GM12878 (cell line): ENCODE data around the gene CD27. TPM values are rescaled to one million over a fixed set of nuclear protein-coding genes. Genes with fewer than 3 reads are reported as not detected.

Experiments used
- CREB1 ChIP-seq: IDR thresholded peaks from 2 replicates; pipeline ENCODE4 v1.6.1; 2012; ENCODE audit warnings: low read depth, mild to moderate bottlenecking, inconsistent platforms
- DPF2 ChIP-seq: fragments of 450-650 bp; IDR thresholded peaks from 2 replicates; pipeline ENCODE4 v1.6.1; 2017; ENCODE audit warnings: mild to moderate bottlenecking
- E2F8 ChIP-seq: fragments of 450-650 bp; IDR thresholded peaks from 2 replicates; pipeline ENCODE4 v1.6.1; 2018; ENCODE audit warnings: mild to moderate bottlenecking, low read depth, moderate library complexity; ENCODE audit not compliant: partially characterized antibody
- FOXK2 ChIP-seq: fragments of 450-650 bp; IDR thresholded peaks from 2 replicates; pipeline ENCODE4 v1.6.1; 2017; ENCODE audit warnings: mild to moderate bottlenecking, moderate library complexity
- MYB ChIP-seq: fragments of 150-350 bp; IDR thresholded peaks from 2 replicates; pipeline ENCODE4 v1.6.1; 2014; ENCODE audit warnings: mild to moderate bottlenecking, low read depth, low read length, borderline replicate concordance
- NFYA ChIP-seq: IDR thresholded peaks from 2 replicates; pipeline ENCODE4 v1.6.1; 2011; ENCODE audit warnings: low read depth, mild to moderate bottlenecking, low read length, improper control_type of control experiment, borderline replicate concordance
- POLR2AphosphoS2 ChIP-seq: IDR thresholded peaks from 2 replicates; pipeline ENCODE4 v1.6.1; 2011; ENCODE audit warnings: low read depth, mild to moderate bottlenecking, low read length, improper control_type of control experiment, moderate library complexity
- POU2F2 ChIP-seq: IDR thresholded peaks from 3 replicates; pipeline ENCODE4 v1.6.1; 2011; ENCODE audit warnings: low read depth, mild to moderate bottlenecking, low read length, borderline replicate concordance
- SMAD5 ChIP-seq: IDR thresholded peaks from 2 replicates; pipeline ENCODE4 v1.6.1; 2016; ENCODE audit warnings: antibody characterized with exemption, low read depth
- SP1 ChIP-seq: IDR thresholded peaks from one replicate; pipeline ENCODE4 v1.6.1; 2011; ENCODE audit warnings: low read depth, low read length
- STAT1 ChIP-seq: fragments of 450-650 bp; conservative IDR thresholded peaks from 2 replicates; pipeline ENCODE4 v1.6.1; 2014; ENCODE audit warnings: antibody characterized with exemption, mild to moderate bottlenecking
- SUPT20H ChIP-seq: IDR thresholded peaks from 2 replicates; pipeline ENCODE4 v1.6.1; 2011; ENCODE audit warnings: low read depth, mild to moderate bottlenecking, low read length, moderate library complexity, borderline replicate concordance; ENCODE audit not compliant: control insufficient read depth
- SUZ12 ChIP-seq: fragments of 200-600 bp; sonication (generic); IDR thresholded peaks from one replicate; pipeline ENCODE4 v1.6.1; 2018; ENCODE audit warnings: antibody characterized with exemption, mild to moderate bottlenecking; ENCODE audit not compliant: unreplicated experiment
- TBL1XR1 ChIP-seq: IDR thresholded peaks from 2 replicates; pipeline ENCODE4 v1.6.1; 2012; ENCODE audit warnings: low read depth, low read length, improper control_type of control experiment
- ZNF24 ChIP-seq: fragments of 450-650 bp; IDR thresholded peaks from 2 replicates; pipeline ENCODE4 v1.6.1; 2017; ENCODE audit warnings: antibody characterized with exemption, mild to moderate bottlenecking
- ZNF622 ChIP-seq: fragments of 450-650 bp; IDR thresholded peaks from 2 replicates; pipeline ENCODE4 v1.6.1; 2017; ENCODE audit warnings: mild to moderate bottlenecking, inconsistent platforms
- ZSCAN29 ChIP-seq: fragments of 450-650 bp; IDR thresholded peaks from 2 replicates; pipeline ENCODE4 v1.6.1; 2017; ENCODE audit warnings: mild to moderate bottlenecking, moderate library complexity
- ZZZ3 ChIP-seq: IDR thresholded peaks from 2 replicates; pipeline ENCODE4 v1.6.1; 2011; ENCODE audit warnings: low read depth; ENCODE audit not compliant: control insufficient read depth, insufficient read length
- polyA plus RNA-seq, 11 experiments: library from polyadenylated mRNA; depleted of rRNA in 4 of 11; unstranded in 6 of 11; stranded (reverse) in 5 of 11; fragments of >200 nt; fragmentation: Nextera tagmentation in 4 of 11; fragmentation: Illumina TruSeq in 1 of 11; extraction: Ambion mirVana in 4 of 11; extraction: Trizol in 1 of 11; gene quantifications; 1 replicate in 1 of 11; 2 replicates in 10 of 11; pipeline versions ENCODE4 v1.2.1 to v1.2.3, GENCODE V29; 2011 to 2016; ENCODE audit warnings: inconsistent platforms in 2 of 11, missing spikeins in 2 of 11, low read depth in 1 of 11
- total RNA-seq, 4 experiments: library from RNA; depleted of rRNA in 3 of 4; stranded (reverse); fragments of >200 nt in 3 of 4; fragmentation: Illumina TruSeq in 1 of 4; extraction: Trizol in 1 of 4; gene quantifications; 2 replicates each; pipeline versions ENCODE4 v1.2.1 to v1.2.3, GENCODE V29; 2013 to 2021
- TF ChIP-seq, protein P1 (sequence below): fragments of 450-650 bp; IDR thresholded peaks from 2 replicates; pipeline ENCODE4 v1.6.1; 2017; ENCODE audit warnings: mild to moderate bottlenecking
- TF ChIP-seq, protein P2 (sequence below): IDR thresholded peaks from 2 replicates; pipeline ENCODE4 v1.6.1; 2011; ENCODE audit warnings: low read depth, low read length, improper control_type of control experiment, borderline replicate concordance
- TF ChIP-seq, protein P3 (sequence below): fragments of 450-650 bp; IDR thresholded peaks from 2 replicates; pipeline ENCODE4 v1.6.1; 2017; ENCODE audit warnings: mild to moderate bottlenecking, moderate library complexity

Gene CD27
- total and polyA plus RNA-seq, 10 of the 15 experiments (the other 5 are each of a cell fraction or from before 2014, with no cell fraction given), result 4.9 to 184 (median 106) TPM

GRCh38 chr12:6443361-6443983 lies 1.3 kb upstream of the CD27 start (continued):
- TF ChIP-seq, protein P1, sequence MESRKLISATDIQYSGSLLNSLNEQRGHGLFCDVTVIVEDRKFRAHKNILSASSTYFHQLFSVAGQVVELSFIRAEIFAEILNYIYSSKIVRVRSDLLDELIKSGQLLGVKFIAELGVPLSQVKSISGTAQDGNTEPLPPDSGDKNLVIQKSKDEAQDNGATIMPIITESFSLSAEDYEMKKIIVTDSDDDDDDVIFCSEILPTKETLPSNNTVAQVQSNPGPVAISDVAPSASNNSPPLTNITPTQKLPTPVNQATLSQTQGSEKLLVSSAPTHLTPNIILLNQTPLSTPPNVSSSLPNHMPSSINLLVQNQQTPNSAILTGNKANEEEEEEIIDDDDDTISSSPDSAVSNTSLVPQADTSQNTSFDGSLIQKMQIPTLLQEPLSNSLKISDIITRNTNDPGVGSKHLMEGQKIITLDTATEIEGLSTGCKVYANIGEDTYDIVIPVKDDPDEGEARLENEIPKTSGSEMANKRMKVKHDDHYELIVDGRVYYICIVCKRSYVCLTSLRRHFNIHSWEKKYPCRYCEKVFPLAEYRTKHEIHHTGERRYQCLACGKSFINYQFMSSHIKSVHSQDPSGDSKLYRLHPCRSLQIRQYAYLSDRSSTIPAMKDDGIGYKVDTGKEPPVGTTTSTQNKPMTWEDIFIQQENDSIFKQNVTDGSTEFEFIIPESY, result no peak
- TF ChIP-seq ZNF24 (no peak), STAT1 (no peak), POU2F2 (peak; percentile 93; the same call in 2 of the 3 replicates), SMAD5 (peak; percentile 45; the same call in 1 of the 2 replicates), SUZ12 (no peak), ZZZ3 (no peak), DPF2 (peak; percentile 62; the same call in 1 of the 2 replicates), ZSCAN29 (no peak), SUPT20H (no peak), ZNF622 (no peak), E2F8 (no peak), NFYA (no peak), FOXK2 (no peak), TBL1XR1 (0 out of 2 replicates have a peak, but pooled peaks have one; percentile 28), CREB1 (no peak), POLR2AphosphoS2 (no peak), MYB (no peak), SP1 (no peak)
- TF ChIP-seq, protein P2, sequence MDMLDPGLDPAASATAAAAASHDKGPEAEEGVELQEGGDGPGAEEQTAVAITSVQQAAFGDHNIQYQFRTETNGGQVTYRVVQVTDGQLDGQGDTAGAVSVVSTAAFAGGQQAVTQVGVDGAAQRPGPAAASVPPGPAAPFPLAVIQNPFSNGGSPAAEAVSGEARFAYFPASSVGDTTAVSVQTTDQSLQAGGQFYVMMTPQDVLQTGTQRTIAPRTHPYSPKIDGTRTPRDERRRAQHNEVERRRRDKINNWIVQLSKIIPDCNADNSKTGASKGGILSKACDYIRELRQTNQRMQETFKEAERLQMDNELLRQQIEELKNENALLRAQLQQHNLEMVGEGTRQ, result no peak
- TF ChIP-seq, protein P3, sequence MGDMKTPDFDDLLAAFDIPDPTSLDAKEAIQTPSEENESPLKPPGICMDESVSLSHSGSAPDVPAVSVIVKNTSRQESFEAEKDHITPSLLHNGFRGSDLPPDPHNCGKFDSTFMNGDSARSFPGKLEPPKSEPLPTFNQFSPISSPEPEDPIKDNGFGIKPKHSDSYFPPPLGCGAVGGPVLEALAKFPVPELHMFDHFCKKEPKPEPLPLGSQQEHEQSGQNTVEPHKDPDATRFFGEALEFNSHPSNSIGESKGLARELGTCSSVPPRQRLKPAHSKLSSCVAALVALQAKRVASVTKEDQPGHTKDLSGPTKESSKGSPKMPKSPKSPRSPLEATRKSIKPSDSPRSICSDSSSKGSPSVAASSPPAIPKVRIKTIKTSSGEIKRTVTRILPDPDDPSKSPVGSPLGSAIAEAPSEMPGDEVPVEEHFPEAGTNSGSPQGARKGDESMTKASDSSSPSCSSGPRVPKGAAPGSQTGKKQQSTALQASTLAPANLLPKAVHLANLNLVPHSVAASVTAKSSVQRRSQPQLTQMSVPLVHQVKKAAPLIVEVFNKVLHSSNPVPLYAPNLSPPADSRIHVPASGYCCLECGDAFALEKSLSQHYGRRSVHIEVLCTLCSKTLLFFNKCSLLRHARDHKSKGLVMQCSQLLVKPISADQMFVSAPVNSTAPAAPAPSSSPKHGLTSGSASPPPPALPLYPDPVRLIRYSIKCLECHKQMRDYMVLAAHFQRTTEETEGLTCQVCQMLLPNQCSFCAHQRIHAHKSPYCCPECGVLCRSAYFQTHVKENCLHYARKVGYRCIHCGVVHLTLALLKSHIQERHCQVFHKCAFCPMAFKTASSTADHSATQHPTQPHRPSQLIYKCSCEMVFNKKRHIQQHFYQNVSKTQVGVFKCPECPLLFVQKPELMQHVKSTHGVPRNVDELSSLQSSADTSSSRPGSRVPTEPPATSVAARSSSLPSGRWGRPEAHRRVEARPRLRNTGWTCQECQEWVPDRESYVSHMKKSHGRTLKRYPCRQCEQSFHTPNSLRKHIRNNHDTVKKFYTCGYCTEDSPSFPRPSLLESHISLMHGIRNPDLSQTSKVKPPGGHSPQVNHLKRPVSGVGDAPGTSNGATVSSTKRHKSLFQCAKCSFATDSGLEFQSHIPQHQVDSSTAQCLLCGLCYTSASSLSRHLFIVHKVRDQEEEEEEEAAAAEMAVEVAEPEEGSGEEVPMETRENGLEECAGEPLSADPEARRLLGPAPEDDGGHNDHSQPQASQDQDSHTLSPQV, result no peak
